NCI-H1417 (cell line): ENCODE results near the gene WIZ.
A peak's percentile ranks its signal among the peaks of the same experiment; 100 is the strongest.
"Not testable (repeated sequence)": the region's sequence is repeated elsewhere in the genome, so short reads cannot be mapped to it uniquely, and the experiment has no call there.

Source experiments
- DNase-seq, 3 experiments: peaks; one replicate each; lab custom pipeline; 2025; lab: John Stamatoyannopoulos, UW

The WIZ gene

DNA sequence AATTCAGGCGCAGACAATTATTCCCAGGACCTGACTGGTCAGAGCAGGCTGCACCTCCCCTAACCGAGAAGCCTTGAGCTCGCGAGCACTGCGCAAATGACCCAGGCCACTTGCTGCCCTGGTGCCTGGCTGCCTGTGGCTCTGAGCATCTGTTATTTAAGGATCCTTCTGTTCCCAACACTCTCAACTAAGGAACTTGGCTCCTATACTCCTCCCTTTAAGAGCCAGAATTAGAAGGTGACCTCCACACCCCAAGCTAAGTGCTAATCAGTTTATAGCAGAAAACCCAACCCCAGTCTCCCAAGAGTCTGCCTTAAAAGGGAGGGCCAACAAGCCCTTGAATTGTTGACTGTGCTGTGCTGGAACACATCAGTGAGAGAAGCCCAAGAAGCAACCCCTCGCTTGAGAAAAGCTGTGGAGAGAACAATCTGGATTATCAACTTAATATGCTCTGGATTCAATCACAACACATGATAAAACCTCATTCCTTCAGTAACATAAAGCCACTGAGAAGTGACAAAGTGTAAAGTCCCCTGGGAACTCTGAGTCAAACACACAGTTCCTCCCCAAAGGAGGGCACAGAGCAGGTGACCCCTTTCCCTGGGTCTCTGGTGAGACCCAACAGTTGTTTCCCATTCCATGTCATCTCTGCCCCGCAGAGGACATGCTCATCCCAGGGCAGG lies 45.5 kb downstream of the WIZ start:
- no peak for DNase-seq

- DNase-seq: no peak
These were observed 46.6 kb downstream of the WIZ start for GRCh38 chr19:15403151-15403531.

DNA sequence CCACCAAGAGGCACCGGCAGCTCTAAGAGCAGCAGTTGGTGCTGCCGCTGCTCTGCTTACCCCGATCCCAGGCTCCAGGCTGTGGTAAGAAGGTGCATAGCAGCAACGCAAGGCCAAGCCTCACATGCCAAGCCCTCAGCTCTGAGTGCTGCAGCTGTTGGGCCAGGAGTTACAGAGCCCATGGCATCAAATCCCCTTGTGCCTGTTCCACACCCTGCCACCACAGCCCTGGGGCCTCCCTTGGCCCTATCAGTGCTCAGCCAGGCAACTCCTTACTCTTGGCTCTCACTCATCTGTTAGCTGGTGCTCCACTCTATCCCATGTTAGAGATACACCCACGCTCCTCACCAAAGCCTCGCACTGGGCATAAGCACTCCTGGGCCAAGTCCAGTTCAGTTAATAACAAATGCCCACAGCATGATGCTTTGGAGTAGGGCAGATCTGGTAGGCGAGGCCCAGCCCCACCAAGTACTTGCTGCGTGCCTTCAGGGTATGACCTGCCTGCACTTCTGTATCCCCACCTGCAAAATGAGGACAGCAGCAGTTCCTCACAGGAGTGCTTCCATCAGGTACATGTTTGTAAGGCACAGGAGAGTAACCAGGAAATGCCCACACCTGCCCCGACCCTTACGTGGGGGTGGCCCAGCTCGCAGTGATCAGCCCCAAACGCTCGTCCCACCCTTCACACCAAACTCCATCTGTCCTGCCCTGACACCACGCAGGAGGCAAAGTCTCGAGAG lies 47.2 kb downstream of the WIZ start:
- DNase-seq: no peak

GRCh38 chr19:15401397-15401710 lies 48.4 kb downstream of the WIZ start:
- DNase-seq: no peak

DNA sequence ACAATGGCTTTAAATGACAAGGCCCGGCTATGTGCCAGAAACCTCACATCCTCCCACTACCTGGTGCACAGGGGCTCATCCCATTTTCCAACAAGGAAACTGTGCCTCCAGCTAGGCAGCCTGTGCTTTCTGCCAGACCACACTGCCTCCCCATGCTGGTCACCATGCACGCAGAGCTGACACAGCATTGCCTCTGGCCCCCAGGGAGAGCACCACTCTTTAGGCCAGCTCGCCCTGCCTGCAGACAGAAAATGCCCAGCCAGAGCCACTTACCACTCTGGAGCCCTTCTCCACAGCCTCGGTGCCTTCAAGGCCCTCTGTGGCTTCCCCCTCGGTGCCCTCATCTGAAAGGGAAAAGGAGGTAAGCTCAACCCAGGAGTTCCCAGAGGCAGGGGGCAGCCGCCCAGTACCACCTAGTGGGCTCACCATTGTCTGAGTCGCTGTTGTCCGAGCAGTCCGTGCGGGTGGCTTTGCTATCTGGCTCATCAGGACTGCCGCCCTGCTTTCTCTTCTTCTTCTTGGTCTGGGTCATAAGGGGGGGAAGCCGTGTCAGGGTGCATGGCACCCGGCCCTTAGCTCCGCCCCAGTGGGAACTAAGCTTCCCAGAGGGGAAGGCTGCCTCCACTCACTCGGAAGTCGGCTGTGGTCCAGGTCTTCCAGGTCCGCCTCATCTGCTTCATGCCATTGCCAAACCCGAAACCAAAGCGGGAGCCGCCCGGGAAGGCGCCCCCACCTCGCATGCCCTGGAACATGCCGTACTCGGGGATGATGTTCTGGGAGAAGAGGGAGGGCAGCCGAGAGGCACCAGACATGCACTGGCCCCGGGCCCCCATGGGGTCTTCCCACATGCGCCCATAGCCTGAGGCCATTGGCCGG lies 49.0 kb downstream of the WIZ start:
- DNase-seq: no peak

DNA sequence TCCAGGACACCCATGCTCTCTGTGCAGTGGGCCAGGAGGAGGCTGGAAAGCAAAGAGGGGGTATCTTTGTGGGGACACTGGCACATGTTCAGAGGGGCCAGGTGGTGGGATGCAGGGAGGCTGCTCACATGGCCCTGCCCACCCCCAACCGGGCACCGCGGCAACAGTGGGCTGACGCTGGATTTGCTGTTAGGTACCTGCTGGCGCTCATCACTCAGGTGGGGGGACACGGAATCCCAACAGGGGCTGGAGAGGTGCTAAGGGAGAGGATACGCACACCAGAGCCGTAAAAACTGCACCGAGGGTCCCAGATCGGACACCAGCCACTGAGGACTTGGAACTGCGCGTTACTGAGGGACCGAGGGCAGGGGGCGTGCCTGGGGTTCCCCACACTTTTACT lies 50.1 kb downstream of the WIZ start:
- no peak for DNase-seq

DNA sequence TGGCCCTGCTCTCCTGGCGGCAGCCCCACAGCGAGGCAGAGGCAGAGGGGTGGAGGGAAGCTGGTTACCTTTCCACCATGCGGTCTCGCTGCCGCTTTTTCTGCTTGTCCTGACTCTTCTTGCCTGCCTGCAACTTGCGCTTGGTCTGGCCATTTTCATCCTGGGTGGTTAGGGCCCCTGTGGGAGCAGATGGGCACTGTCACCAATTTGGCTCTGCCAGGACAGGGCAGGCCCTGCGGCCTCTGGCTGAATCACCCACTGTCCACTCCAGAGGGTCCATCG lies 50.6 kb downstream of the WIZ start:
- no peak for DNase-seq

GRCh38 chr19:15398501-15399233 lies 51.1 kb downstream of the WIZ start:
- no peak for DNase-seq

- DNase-seq: no peak
These were observed 52.0 kb downstream of the WIZ start for GRCh38 chr19:15397782-15398181.

- DNase-seq: no peak
These were observed 52.5 kb downstream of the WIZ start for GRCh38 chr19:15397236-15397635.

DNA sequence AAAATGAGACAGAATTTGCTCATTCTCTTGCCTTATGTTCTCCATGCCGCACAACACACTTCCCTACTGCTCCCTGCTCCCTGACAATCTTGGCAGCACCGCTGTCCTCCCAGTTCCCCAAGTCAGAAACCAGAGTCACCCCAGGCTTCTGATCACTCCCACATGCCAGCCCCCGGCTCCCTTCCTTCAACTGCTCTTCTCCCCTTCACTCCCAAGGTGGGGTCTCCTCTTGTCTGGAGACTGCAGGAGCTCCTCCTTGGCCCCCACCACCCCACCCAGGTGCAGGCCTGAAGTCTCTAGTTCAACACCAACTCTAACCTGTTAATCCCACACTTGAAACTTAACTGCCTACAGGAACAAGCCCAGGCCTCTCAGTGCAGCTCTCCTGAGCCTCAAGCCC lies 53.3 kb downstream of the WIZ start:
- DNase-seq: no peak

- not testable (repeated sequence) for DNase-seq
These were observed 54.5 kb downstream of the WIZ start for GRCh38 chr19:15395251-15395650.

- no peak for DNase-seq
These were observed 55.3 kb downstream of the WIZ start for GRCh38 chr19:15394426-15394825.

DNA sequence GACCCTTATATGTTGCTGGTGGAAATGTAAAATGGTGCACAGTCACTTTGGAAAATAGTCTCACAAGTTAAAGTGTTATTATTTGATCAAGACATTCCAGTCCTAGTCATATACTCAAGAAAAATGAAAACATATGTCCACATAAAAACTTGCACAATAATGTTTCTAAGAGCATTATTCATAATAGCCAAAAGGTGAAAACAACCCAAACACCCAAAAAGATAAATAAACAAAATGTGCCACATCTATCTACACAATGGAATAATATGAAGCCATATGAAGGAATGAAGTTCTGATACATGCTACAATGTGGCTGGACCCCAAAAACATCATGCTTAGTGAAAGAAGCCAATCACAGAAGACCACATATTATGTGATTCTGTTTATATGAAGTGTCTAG lies 55.8 kb downstream of the WIZ start:
- no peak for DNase-seq

- DNase-seq: no peak
These were observed 58.9 kb downstream of the WIZ start for GRCh38 chr19:15390814-15391213.

DNA sequence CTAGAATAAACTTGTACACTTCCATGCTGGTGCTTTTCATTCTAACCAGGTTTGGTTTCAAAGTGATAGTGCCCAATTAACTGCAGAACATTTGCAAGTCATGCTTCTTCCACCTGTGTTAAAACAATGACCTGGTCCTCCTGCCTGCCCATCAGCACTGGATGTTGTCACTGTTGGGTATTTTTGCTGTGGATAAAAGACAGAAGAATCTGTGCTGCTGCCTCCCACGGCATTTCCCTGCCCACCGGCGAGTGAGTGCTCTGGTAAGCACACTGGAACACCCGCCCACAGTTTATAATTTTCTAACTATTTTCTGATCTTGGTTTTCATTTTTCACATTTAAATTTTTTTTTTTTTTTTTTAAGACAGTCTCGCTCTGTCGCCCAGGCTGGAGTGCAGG lies 67.9 kb downstream of the WIZ start:
- no peak for DNase-seq

DNA sequence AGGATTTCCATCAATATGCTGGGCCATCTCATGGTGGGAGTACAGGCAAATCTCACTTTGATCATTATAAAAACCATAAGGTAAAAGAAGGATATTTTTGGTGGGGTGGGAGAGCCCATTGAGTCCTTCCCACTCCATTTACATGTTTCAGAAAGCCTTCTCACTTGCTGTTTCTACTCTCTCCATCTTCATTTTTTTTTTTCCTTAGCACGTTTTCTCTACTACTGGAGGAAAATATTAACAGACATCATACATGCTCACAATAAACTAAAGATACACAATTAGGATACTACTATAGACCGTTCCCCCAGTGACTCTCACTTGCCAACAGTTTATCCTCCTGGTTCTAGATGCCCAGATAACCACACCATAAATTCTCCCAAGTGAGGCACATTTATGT lies 68.3 kb downstream of the WIZ start:
- no peak for DNase-seq

GRCh38 chr19:15379999-15380647 lies 69.6 kb downstream of the WIZ start:
- DNase-seq: peak in 2 of 3 experiments; percentile 85 to 86

DNA sequence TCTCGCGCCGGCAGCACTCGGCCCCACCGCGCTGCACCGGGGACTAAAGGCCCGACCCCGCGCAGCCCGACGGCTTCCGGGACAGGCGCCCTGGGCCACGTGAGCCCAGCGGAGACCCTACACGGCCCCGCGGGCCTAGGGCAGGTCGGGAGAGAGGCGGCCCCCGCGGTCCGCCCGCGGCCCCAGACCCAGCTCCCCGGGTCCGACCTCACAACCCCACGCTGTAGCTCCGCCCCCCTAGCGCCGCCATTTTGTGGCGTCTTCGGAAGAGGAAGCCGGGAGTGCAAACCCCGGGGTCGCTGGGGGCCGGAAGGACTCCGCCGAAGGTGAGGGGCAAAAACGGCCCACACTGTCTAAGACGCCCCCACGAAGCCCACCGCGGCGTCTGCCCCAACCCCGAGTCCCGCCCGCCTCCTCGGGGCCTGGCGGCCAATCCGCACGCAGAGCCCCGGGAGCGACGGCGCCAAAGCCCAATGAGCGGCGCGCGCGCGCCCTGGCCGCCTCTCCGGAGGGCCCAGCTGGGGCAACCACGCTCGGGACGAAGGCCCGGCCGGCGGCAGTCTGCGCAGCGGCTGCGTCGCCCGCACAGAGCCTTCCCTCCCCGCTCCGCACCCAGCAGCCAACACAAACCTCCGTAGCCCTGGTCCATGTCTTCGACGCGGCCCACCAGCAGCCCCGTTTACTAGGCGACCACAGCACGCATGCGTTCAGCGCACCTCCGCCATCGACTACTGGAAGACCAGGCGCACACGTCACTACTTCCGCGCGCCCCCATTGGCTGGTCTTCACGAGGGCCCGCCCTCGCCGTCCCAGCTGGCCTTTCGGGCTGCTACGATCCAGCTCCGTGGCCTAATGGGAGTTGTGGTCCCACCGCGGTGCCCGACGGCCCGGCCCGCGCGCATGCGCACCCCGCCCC lies 70.4 kb downstream of the WIZ start, which contains the start of gene AKAP8:
Gene AKAP8 (minus strand): TSS at position 705 of the 916 bp plus-strand sequence. CDS start 56 bp downstream, at position 649.
- DNase-seq: peak; percentile 92 to 99 (median 99)

GRCh38 chr19:15378534-15379082 lies 71.1 kb downstream of the WIZ start:
- peak in 2 of 3 experiments; percentile 62 to 68 for DNase-seq
